Peyer's patch (tissue), 4 donors: ENCODE data around the gene TXNL4B. TPM values are rescaled to one million over a fixed set of nuclear protein-coding genes. Genes with fewer than 3 reads are reported as not detected.
"Not testable (repeated sequence)": the region's sequence is repeated elsewhere in the genome, so short reads cannot be mapped to it uniquely, and the experiment has no call there.

Experiments used
- DNase-seq, 3 donors: peaks; one replicate each; pipeline ENCODE4 v3.0.0-alpha.2; 2017 to 2019
- H3K27ac ChIP-seq, 4 donors: fragments of 200-600 bp; sonication (generic); one replicate each; pipeline ENCODE4 v1.5.1; 2016 to 2019
- H3K27me3 ChIP-seq, 2 donors: fragments of 200-600 bp; sonication (generic); one replicate each; pipeline ENCODE4 v1.5.1; 2019
- H3K36me3 ChIP-seq, 3 donors: fragments of 200-600 bp; sonication (generic); one replicate each; pipeline ENCODE4 v1.5.1; 2016 to 2019
- H3K4me1 ChIP-seq, 4 donors: fragments of 200-600 bp; sonication (generic); one replicate each; pipeline ENCODE4 v1.5.1; 2016 to 2019
- H3K4me3 ChIP-seq, 4 donors: fragments of 200-600 bp; sonication (generic); 1 replicate in 3 of 4; 2 replicates in 1 of 4; pipeline ENCODE4 v1.5.1; 2016 to 2019; ENCODE audit warnings: mild to moderate bottlenecking in 1 of 4
- H3K9me3 ChIP-seq, 4 donors: fragments of 200-600 bp; sonication (generic); one replicate each; pipeline ENCODE4 v1.5.1; 2016 to 2019; ENCODE audit warnings: mild to moderate bottlenecking in 1 of 4
- CTCF ChIP-seq, 6 experiments: fragments of 450-650 bp in 4 of 6; fragments of 200-600 bp in 2 of 6; sonication (generic) in 1 of 6; IDR thresholded peaks; one replicate each; pipeline ENCODE4 v1.5.1; 2017 to 2019; ENCODE audit warnings: antibody characterized with exemption in 6 of 6, mild to moderate bottlenecking in 3 of 6, moderate library complexity in 1 of 6
- POLR2A ChIP-seq, 2 donors: fragments of 450-650 bp; IDR thresholded peaks; one replicate each; pipeline ENCODE4 v1.5.1; 2017; ENCODE audit warnings: antibody characterized with exemption in 2 of 2, mild to moderate bottlenecking in 2 of 2, moderate library complexity in 2 of 2
- total RNA-seq, 4 donors: library from RNA; depleted of rRNA; stranded (reverse); fragments of >200 nt; gene quantifications; one replicate each; pipeline ENCODE4 v1.1.0, GENCODE V29; 2016

Gene TXNL4B
- total RNA-seq, 4 donors from 2014 or later: 7.2 to 40.4 (median 13.4) TPM

GRCh38 chr16:72061564-72061963 lies 31.9 kb downstream of the TXNL4B start:
- Histone ChIP-seq H3K27me3 (no peaks in the 10 kb centered on the region), H3K9me3 (no peaks in the 10 kb centered on the region), H3K4me3 (no peak overlapping the region), H3K4me1 (no peaks in the 10 kb centered on the region), H3K36me3 (no peaks in the 10 kb centered on the region), H3K27ac (no peak overlapping the region)
- TF ChIP-seq CTCF (IDR thresholded peaks at IDR 0.05): no peak
- no peak for DNase-seq

DNA sequence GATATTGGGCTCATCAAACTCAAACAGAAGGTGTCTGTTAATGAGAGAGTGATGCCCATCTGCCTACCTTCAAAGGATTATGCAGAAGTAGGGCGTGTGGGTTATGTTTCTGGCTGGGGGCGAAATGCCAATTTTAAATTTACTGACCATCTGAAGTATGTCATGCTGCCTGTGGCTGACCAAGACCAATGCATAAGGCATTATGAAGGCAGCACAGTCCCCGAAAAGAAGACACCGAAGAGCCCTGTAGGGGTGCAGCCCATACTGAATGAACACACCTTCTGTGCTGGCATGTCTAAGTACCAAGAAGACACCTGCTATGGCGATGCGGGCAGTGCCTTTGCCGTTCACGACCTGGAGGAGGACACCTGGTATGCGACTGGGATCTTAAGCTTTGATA lies 33.0 kb downstream of the TXNL4B start:
- H3K27me3 ChIP-seq: no peaks in the 10 kb centered on the region
- no peak overlapping the region for H3K27ac ChIP-seq
- H3K36me3 ChIP-seq: no peaks in the 10 kb centered on the region
- no peaks in the 10 kb centered on the region for H3K4me1 ChIP-seq
- no peak overlapping the region for H3K4me3 ChIP-seq
- no peak for DNase-seq
- TF ChIP-seq POLR2A (IDR thresholded peaks at IDR 0.05): no peak
- no peak for TF ChIP-seq CTCF (IDR thresholded peaks at IDR 0.05)
- H3K9me3 ChIP-seq: no peaks in the 10 kb centered on the region

- not testable (repeated sequence) for H3K27ac ChIP-seq, H3K4me3 ChIP-seq, DNase-seq, H3K4me1 ChIP-seq, H3K27me3 ChIP-seq, H3K36me3 ChIP-seq, H3K9me3 ChIP-seq
Measured at GRCh38 chr16:72059060-72059459, 34.4 kb downstream of the TXNL4B start.

DNA sequence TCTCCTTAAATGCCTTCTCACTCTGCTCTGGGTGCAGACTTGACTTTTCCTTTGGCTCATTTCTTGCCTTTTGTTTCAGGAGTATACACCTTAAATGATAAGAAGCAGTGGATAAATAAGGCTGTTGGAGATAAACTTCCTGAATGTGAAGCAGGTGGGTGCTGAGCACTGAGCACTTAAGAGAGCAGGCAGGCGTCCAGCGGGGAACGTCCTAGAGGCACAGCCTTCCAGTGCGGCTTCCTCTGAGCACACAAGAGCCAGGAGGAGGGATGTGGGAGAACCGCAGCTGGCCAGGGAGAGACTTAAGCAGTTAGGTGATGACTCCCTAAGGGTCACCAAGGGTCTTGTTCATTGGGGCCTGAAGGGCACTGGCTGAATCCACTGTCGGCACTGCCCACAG lies 36.1 kb downstream of the TXNL4B start:
- not testable (repeated sequence) for H3K4me3 ChIP-seq, H3K27ac ChIP-seq, H3K9me3 ChIP-seq, DNase-seq, H3K4me1 ChIP-seq, H3K36me3 ChIP-seq, H3K27me3 ChIP-seq

- no peaks in the 10 kb centered on the region for H3K36me3 ChIP-seq
- TF ChIP-seq POLR2A (IDR thresholded peaks at IDR 0.05) (no peak), CTCF (IDR thresholded peaks at IDR 0.05) (no peak)
- no peak for DNase-seq
- no peaks in the 10 kb centered on the region for H3K4me1 ChIP-seq
- H3K4me3 ChIP-seq: no peak overlapping the region
- no peaks in the 10 kb centered on the region for H3K27me3 ChIP-seq
- no peak overlapping the region for H3K27ac ChIP-seq
- no peaks in the 10 kb centered on the region for H3K9me3 ChIP-seq
Measured at GRCh38 chr16:72055911-72056310, 37.5 kb downstream of the TXNL4B start.

GRCh38 chr16:72054254-72054847 lies 39.1 kb downstream of the TXNL4B start, which contains the start of gene HP:
Gene HP, plus strand, starts transcription at chr16:72054505. Its CDS starts 148 bp downstream, at chr16:72054653.
- DNase-seq, H3K9me3 ChIP-seq, H3K27me3 ChIP-seq, H3K4me1 ChIP-seq, H3K27ac ChIP-seq, H3K36me3 ChIP-seq, H3K4me3 ChIP-seq: not testable (repeated sequence)

- Histone ChIP-seq H3K9me3 (peaks cover 0 to 3% (median 0%) of the 10 kb centered on the region in 4 donors), H3K36me3 (no peaks in the 10 kb centered on the region), H3K4me1 (no peaks in the 10 kb centered on the region), H3K27me3 (no peaks in the 10 kb centered on the region), H3K27ac (no peak overlapping the region), H3K4me3 (no peak overlapping the region)
- TF ChIP-seq POLR2A (IDR thresholded peaks at IDR 0.05): no peak
- TF ChIP-seq CTCF (IDR thresholded peaks at IDR 0.05): no peak
- DNase-seq: no peak
Measured at GRCh38 chr16:72051818-72052217, 41.6 kb downstream of the TXNL4B start.
